Spleen (tissue), 11 donors: ENCODE data around the gene RABGAP1. TPM values are rescaled to one million over a fixed set of nuclear protein-coding genes. Genes with fewer than 3 reads are reported as not detected.

Experiments
- DNase-seq: peaks from one replicate; pipeline ENCODE4 v3.0.0-alpha.2; 2020
- H3K27ac ChIP-seq, 8 donors: fragments of 200-600 bp; sonication (generic) in 7 of 8; 1 replicate in 4 of 8; 2 replicates in 4 of 8; pipeline versions ENCODE4 v1.5.0 to v1.8.0; 2016 to 2021; ENCODE audit warnings: inconsistent platforms in 4 of 8, mild to moderate bottlenecking in 4 of 8, moderate library complexity in 1 of 8
- H3K27me3 ChIP-seq, 7 donors: fragments of 200-600 bp; sonication (generic) in 6 of 7; replicated peaks in 1 of 7; 1 replicate in 4 of 7; 2 replicates in 3 of 7; pipeline versions ENCODE4 v1.5.0 to v1.8.0; 2016 to 2021; ENCODE audit warnings: inconsistent platforms in 3 of 7, mild to moderate bottlenecking in 1 of 7
- H3K36me3 ChIP-seq, 6 donors: fragments of 200-600 bp; sonication (generic) in 5 of 6; 1 replicate in 4 of 6; 2 replicates in 2 of 6; pipeline versions ENCODE4 v1.5.0 to v1.8.0; 2016 to 2021; ENCODE audit warnings: inconsistent platforms in 2 of 6
- H3K4me1 ChIP-seq, 6 donors: fragments of 200-600 bp; sonication (generic) in 5 of 6; 1 replicate in 3 of 6; 2 replicates in 3 of 6; pipeline versions ENCODE4 v1.5.0 to v1.8.0; 2016 to 2021; ENCODE audit warnings: inconsistent platforms in 3 of 6
- H3K4me3 ChIP-seq, 8 donors: fragments of 200-600 bp; sonication (generic) in 7 of 8; 1 replicate in 4 of 8; 2 replicates in 4 of 8; pipeline versions ENCODE4 v1.5.0 to v1.8.0; 2016 to 2021; ENCODE audit warnings: inconsistent platforms in 4 of 8, mild to moderate bottlenecking in 4 of 8, moderate library complexity in 2 of 8
- H3K9me3 ChIP-seq, 8 donors: fragments of 200-600 bp; sonication (generic) in 7 of 8; 1 replicate in 4 of 8; 2 replicates in 4 of 8; pipeline versions ENCODE4 v1.5.0 to v1.8.0; 2016 to 2021; ENCODE audit warnings: inconsistent platforms in 4 of 8
- CTCF ChIP-seq, 11 experiments: fragments of 200-600 bp in 7 of 11; fragments of 450-650 bp in 4 of 11; sonication (generic) in 4 of 11; IDR thresholded peaks in 8 of 11; conservative IDR thresholded peaks in 3 of 11; 1 replicate in 7 of 11; 2 replicates in 4 of 11; pipeline versions ENCODE4 v1.4.0 to v1.8.0; 2016 to 2021; ENCODE audit warnings: antibody characterized with exemption in 11 of 11, inconsistent platforms in 4 of 11, mild to moderate bottlenecking in 1 of 11
- POLR2A ChIP-seq, 3 donors: fragments of 450-650 bp; IDR thresholded peaks; one replicate each; pipeline ENCODE4 v1.5.1; 2017; ENCODE audit warnings: antibody characterized with exemption in 3 of 3, mild to moderate bottlenecking in 1 of 3
- POLR2AphosphoS5 ChIP-seq, 3 donors: sonication (generic); formaldehyde crosslinking; IDR thresholded peaks; one replicate each; pipeline ENCODE4 v1.5.1; 2017; ENCODE audit warnings: antibody characterized with exemption in 3 of 3
- WGBS, 5 donors: extraction: QIAGEN DNeasy Blood & Tissue Kit in 3 of 5; methylation state at CpG; one replicate each; pipeline versions ENCODE4 v1.1.5 to v1.1.7; 2013 to 2018; 5-methylcytosine and 5-hydroxymethylcytosine counted together
- intact Hi-C: fragments of 100-400 bp; cut with DNase I; formaldehyde crosslinking; loops from one replicate; pipeline ENCODE4 v1.15.0; 2023; ENCODE audit warnings: low total_unique reads
- polyA plus RNA-seq, 3 donors: library from polyadenylated mRNA; stranded (reverse); fragments of 200-250 nt; gene quantifications; one replicate each; pipeline ENCODE4 v1.2.1, GENCODE V29; 2013
- total RNA-seq, 7 donors: library from RNA; depleted of rRNA in 3 of 7; stranded (reverse); fragments of >200 nt in 3 of 7; fragmentation: NEBNext Ultra II Directional in 4 of 7; extraction: Animal tissue kit (Norgen Biotek cat#: 25700) in 4 of 7; gene quantifications; one replicate each; pipeline versions ENCODE4 v1.1.0 to v1.2.1, GENCODE V29; 2016 to 2021
- donor health status: healthy with polysubstance abuse.
- donor health status: DM: no; HTN: no; CAD: no; lungs with moderate emphysema.
- donor health status: DM: no; HTN: no; CAD: no.
- donor health status: Bipolar disorder and iron deficiency.
- donor health status: healthy.
- donor health status: DM: no; HTN: no; CAD: no.
- donor health status: DM: yes; HTN: yes; CAD: no.

The RABGAP1 gene
- total and polyA plus RNA-seq, 10 donors = 7.4 to 65.7 (median 48.6) TPM

DNA sequence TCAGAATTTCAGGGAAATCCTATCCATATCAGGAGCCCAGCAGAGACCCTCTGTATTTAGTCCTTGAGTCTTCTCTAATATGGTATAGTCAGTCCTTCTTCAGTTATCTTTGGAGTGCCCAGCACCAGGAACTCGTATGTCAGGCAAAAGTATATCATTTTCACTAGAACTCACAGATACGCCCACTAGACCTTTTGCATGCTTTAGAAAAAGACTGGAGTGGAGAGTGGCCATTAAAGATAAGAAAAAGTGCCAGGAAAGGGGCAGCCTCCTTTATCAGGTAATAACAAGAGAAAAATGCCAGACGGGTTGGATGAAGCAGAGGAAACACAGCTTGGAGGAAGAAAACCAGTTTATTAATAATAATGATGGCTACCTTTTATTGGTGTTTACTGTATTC lies 156.2 kb downstream of the RABGAP1 start:
- Histone ChIP-seq H3K27me3 (no peaks in the 10 kb centered on the region), H3K9me3 (no peaks in the 10 kb centered on the region), H3K27ac (peak overlapping the region in 1 of 8 donors; percentile 14), H3K36me3 (peaks cover 0 to 99% (median 58%) of the 10 kb centered on the region in 6 donors), H3K4me3 (no peak overlapping the region), H3K4me1 (peaks cover 0 to 40% (median 26%) of the 10 kb centered on the region in 6 donors)
- TF ChIP-seq CTCF (IDR thresholded peaks at IDR 0.05 in 8 of 11, conservative IDR thresholded peaks at IDR 0.05 in 3 of 11) = no peak
- no peak for TF ChIP-seq POLR2AphosphoS5 (IDR thresholded peaks at IDR 0.05)
- no peak for TF ChIP-seq POLR2A (IDR thresholded peaks at IDR 0.05)
- intact Hi-C loops = no loop called here
- 57 to 84% (median 75%) methylated on average over 3 of the region's 3 CpGs for WGBS, 5 donors
- no peak for DNase-seq

DNA sequence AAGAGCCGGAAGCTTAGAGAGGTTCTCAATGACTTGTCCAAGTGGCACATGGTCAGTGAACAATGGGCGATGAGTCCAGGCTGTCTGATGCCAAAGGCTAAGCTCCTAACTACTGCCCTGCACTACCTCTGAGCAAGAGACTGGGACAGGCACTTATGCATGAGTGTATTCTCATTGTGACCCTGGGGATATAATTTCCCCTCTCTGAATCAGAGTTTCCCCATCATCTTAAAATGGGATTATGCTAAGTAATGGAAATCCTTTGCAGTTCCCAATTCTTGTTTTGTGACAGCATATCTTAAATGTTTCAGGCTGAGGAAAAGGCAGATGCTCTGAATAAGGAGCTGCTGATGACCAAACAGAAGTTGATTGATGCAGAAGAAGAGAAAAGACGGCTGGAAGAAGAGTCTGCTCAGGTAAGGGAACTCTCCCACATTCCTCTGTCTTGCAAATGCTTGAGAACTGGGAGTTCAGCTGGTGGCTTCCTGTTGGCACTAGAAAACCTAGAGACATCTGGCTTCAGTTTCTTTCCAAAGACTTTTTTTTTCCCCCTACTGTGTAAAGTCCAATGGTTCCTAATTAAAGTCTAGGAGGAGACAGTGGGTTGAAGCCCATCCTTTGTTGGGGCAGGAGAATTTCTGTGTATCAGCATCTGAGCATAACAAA lies 156.7 kb downstream of the RABGAP1 start:
- peaks cover 0 to 99% (median 60%) of the 10 kb centered on the region in 6 donors for H3K36me3 ChIP-seq
- DNase-seq = no peak
- H3K4me3 ChIP-seq = no peak overlapping the region
- peaks cover 0 to 40% (median 26%) of the 10 kb centered on the region in 6 donors for H3K4me1 ChIP-seq
- H3K9me3 ChIP-seq = no peaks in the 10 kb centered on the region
- H3K27ac ChIP-seq = peak overlapping the region in 1 of 8 donors; percentile 14
- no peaks in the 10 kb centered on the region for H3K27me3 ChIP-seq
- 91 to 97% (median 95%) methylated on average over 3 of the region's 3 CpGs for WGBS, 5 donors
- TF ChIP-seq POLR2A (IDR thresholded peaks at IDR 0.05) = no peak
- no peak for TF ChIP-seq CTCF (IDR thresholded peaks at IDR 0.05 in 8 of 11, conservative IDR thresholded peaks at IDR 0.05 in 3 of 11)
- TF ChIP-seq POLR2AphosphoS5 (IDR thresholded peaks at IDR 0.05) = no peak
- intact Hi-C loops = no loop called here

GRCh38 chr9:123098096-123098459 lies 157.3 kb downstream of the RABGAP1 start:
- no peaks in the 10 kb centered on the region for H3K27me3 ChIP-seq
- H3K4me1 ChIP-seq = peaks cover 0 to 36% (median 26%) of the 10 kb centered on the region in 6 donors
- no peak for DNase-seq
- H3K4me3 ChIP-seq = no peak overlapping the region
- H3K9me3 ChIP-seq = no peaks in the 10 kb centered on the region
- intact Hi-C loops = no loop called here
- TF ChIP-seq POLR2AphosphoS5 (IDR thresholded peaks at IDR 0.05) = peak in 1 of 3 donors; percentile 34
- TF ChIP-seq CTCF (IDR thresholded peaks at IDR 0.05 in 8 of 11, conservative IDR thresholded peaks at IDR 0.05 in 3 of 11) = no peak
- H3K36me3 ChIP-seq = peaks cover 0 to 99% (median 60%) of the 10 kb centered on the region in 6 donors
- WGBS, 5 donors = 81 to 95% (median 87%) methylated on average over 4 of the region's 4 CpGs
- H3K27ac ChIP-seq = no peak overlapping the region

GRCh38 chr9:123099042-123099441 lies 158.2 kb downstream of the RABGAP1 start:
- 93 to 98% (median 98%) methylated on average over 6 of the region's 6 CpGs for WGBS, 5 donors
- H3K36me3 ChIP-seq = peaks cover 0 to 99% (median 64%) of the 10 kb centered on the region in 6 donors
- no peak overlapping the region for H3K4me3 ChIP-seq
- TF ChIP-seq POLR2AphosphoS5 (IDR thresholded peaks at IDR 0.05) (no peak), CTCF (IDR thresholded peaks at IDR 0.05 in 8 of 11, conservative IDR thresholded peaks at IDR 0.05 in 3 of 11) (no peak), POLR2A (IDR thresholded peaks at IDR 0.05) (no peak)
- H3K4me1 ChIP-seq = peaks cover 0 to 27% (median 26%) of the 10 kb centered on the region in 6 donors
- no peaks in the 10 kb centered on the region for H3K27me3 ChIP-seq
- H3K9me3 ChIP-seq = no peaks in the 10 kb centered on the region
- H3K27ac ChIP-seq = no peak overlapping the region
- DNase-seq = no peak
- intact Hi-C loops = no loop called here
